ENCODE results near the gene LMBRD1. TPM values are rescaled to one million over a fixed set of nuclear protein-coding genes. Genes with fewer than 3 reads are reported as not detected.

LMBRD1 gene
- total and polyA plus RNA-seq, 2 of the 13 experiments (the other 11 are each of a cell fraction or from before 2014, with no cell fraction given): 18.9 to 21.5 TPM

DNA sequence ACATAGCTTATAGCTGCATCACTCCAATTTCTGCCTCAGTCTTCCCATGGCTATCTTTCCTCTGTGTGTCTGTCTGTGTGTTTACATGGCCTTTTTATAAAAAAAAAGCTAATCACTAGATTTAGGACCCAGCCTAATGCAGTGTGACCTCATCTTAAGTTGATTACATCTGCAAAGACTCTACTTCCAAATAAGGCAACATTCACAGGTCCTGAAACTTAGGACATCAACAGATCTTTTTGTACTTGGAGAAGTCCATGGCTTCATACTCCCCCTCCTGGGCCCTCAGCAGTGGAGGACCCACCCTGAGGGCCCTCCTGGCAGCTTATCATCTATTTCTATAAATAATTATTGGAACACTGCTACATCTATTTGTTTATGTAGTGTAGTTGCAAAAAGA, 146.1 kb downstream of the LMBRD1 start (continued):
- no peak for TF ChIP-seq TBP (CRISPR knock-in tag; IDR thresholded peaks at IDR 0.05)
- TF ChIP-seq, protein P1, sequence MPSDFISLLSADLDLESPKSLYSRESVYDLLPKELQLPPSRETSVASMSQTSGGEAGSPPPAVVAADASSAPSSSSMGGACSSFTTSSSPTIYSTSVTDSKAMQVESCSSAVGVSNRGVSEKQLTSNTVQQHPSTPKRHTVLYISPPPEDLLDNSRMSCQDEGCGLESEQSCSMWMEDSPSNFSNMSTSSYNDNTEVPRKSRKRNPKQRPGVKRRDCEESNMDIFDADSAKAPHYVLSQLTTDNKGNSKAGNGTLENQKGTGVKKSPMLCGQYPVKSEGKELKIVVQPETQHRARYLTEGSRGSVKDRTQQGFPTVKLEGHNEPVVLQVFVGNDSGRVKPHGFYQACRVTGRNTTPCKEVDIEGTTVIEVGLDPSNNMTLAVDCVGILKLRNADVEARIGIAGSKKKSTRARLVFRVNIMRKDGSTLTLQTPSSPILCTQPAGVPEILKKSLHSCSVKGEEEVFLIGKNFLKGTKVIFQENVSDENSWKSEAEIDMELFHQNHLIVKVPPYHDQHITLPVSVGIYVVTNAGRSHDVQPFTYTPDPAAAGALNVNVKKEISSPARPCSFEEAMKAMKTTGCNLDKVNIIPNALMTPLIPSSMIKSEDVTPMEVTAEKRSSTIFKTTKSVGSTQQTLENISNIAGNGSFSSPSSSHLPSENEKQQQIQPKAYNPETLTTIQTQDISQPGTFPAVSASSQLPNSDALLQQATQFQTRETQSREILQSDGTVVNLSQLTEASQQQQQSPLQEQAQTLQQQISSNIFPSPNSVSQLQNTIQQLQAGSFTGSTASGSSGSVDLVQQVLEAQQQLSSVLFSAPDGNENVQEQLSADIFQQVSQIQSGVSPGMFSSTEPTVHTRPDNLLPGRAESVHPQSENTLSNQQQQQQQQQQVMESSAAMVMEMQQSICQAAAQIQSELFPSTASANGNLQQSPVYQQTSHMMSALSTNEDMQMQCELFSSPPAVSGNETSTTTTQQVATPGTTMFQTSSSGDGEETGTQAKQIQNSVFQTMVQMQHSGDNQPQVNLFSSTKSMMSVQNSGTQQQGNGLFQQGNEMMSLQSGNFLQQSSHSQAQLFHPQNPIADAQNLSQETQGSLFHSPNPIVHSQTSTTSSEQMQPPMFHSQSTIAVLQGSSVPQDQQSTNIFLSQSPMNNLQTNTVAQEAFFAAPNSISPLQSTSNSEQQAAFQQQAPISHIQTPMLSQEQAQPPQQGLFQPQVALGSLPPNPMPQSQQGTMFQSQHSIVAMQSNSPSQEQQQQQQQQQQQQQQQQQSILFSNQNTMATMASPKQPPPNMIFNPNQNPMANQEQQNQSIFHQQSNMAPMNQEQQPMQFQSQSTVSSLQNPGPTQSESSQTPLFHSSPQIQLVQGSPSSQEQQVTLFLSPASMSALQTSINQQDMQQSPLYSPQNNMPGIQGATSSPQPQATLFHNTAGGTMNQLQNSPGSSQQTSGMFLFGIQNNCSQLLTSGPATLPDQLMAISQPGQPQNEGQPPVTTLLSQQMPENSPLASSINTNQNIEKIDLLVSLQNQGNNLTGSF (CRISPR knock-in tag; IDR thresholded peaks at IDR 0.05): no peak
- TF ChIP-seq, protein P2, sequence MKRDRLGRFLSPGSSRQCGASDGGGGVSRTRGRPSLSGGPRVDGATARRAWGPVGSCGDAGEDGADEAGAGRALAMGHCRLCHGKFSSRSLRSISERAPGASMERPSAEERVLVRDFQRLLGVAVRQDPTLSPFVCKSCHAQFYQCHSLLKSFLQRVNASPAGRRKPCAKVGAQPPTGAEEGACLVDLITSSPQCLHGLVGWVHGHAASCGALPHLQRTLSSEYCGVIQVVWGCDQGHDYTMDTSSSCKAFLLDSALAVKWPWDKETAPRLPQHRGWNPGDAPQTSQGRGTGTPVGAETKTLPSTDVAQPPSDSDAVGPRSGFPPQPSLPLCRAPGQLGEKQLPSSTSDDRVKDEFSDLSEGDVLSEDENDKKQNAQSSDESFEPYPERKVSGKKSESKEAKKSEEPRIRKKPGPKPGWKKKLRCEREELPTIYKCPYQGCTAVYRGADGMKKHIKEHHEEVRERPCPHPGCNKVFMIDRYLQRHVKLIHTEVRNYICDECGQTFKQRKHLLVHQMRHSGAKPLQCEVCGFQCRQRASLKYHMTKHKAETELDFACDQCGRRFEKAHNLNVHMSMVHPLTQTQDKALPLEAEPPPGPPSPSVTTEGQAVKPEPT (CRISPR knock-in tag; IDR thresholded peaks at IDR 0.05; ENCODE audit: low read depth): no peak
- TF ChIP-seq, protein P3, sequence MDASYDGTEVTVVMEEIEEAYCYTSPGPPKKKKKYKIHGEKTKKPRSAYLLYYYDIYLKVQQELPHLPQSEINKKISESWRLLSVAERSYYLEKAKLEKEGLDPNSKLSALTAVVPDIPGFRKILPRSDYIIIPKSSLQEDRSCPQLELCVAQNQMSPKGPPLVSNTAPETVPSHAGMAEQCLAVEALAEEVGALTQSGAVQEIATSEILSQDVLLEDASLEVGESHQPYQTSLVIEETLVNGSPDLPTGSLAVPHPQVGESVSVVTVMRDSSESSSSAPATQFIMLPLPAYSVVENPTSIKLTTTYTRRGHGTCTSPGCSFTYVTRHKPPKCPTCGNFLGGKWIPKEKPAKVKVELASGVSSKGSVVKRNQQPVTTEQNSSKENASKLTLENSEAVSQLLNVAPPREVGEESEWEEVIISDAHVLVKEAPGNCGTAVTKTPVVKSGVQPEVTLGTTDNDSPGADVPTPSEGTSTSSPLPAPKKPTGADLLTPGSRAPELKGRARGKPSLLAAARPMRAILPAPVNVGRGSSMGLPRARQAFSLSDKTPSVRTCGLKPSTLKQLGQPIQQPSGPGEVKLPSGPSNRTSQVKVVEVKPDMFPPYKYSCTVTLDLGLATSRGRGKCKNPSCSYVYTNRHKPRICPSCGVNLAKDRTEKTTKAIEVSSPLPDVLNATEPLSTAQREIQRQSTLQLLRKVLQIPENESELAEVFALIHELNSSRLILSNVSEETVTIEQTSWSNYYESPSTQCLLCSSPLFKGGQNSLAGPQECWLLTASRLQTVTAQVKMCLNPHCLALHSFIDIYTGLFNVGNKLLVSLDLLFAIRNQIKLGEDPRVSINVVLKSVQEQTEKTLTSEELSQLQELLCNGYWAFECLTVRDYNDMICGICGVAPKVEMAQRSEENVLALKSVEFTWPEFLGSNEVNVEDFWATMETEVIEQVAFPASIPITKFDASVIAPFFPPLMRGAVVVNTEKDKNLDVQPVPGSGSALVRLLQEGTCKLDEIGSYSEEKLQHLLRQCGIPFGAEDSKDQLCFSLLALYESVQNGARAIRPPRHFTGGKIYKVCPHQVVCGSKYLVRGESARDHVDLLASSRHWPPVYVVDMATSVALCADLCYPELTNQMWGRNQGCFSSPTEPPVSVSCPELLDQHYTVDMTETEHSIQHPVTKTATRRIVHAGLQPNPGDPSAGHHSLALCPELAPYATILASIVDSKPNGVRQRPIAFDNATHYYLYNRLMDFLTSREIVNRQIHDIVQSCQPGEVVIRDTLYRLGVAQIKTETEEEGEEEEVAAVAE (CRISPR knock-in tag; IDR thresholded peaks at IDR 0.05; ENCODE audit: borderline replicate concordance): no peak
- TF ChIP-seq TEAD3 (CRISPR knock-in tag; optimal IDR thresholded peaks at IDR 0.05; ENCODE audit: borderline replicate concordance): no peak
- TF ChIP-seq TBX2 (CRISPR knock-in tag; IDR thresholded peaks at IDR 0.05; ENCODE audit: borderline replicate concordance): no peak
- no peak for TF ChIP-seq PAWR (CRISPR knock-in tag; IDR thresholded peaks at IDR 0.05; ENCODE audit: borderline replicate concordance)
- no peak for TF ChIP-seq ZNF672 (CRISPR knock-in tag; IDR thresholded peaks at IDR 0.05)

Measured in HepG2 (cell line).